K562 (cell line): ENCODE data around the gene SNRNP48. TPM values are rescaled to one million over a fixed set of nuclear protein-coding genes. Genes with fewer than 3 reads are reported as not detected.

Experiments
- ATAC-seq: fragments of 200-7000 bp; cut with Tn5 transposase; 3 replicates; pipeline ENCODE4 v1.9.1; 2020; ENCODE audit warnings: moderate library complexity
- BruUV-seq: library from RNA; stranded (reverse); fragments of 400-500 nt; replicated peaks from 2 replicates; lab custom pipeline; 2021; lab: Mats Ljungman, UMichigan
- CTCF ChIA-PET: fragments of 300-600 bp; formaldehyde crosslinking; extraction: SDS; loops from one replicate; lab custom pipeline; 2021; ENCODE audit warnings: low intra/inter-chr PET ratio; lab: Yijun Ruan, JAX
- POLR2A ChIA-PET: fragments of 300-600, 350-650 bp; sonication (Branson Sonifier 250); formaldehyde crosslinking; extraction: SDS; loops from one replicate; lab custom pipeline; 2021; ENCODE audit warnings: antibody characterized with exemption, inconsistent platforms; lab: Yijun Ruan, JAX
- DNase-seq, 4 experiments: peaks; one replicate each; pipeline versions ENCODE4 v3.0.0 to v3.0.0-alpha.2; 2011 to 2018; ENCODE audit warnings: low spot score in 3 of 4, mixed read lengths in 3 of 4; ENCODE audit errors: extremely low read depth in 1 of 4
- FAIRE-seq: peaks from 2 replicates; lab custom pipeline; 2011; peaks lifted over from hg19 to GRCh38; lab: Jason Lieb, UNC
- H2AFZ ChIP-seq: 2 replicates; pipeline ENCODE4 v1.6.0; 2011; ENCODE audit warnings: low read depth, low read length, control low read depth, inconsistent platforms
- H3K27ac ChIP-seq: fragments of 200-600 bp; 3 replicates; pipeline ENCODE4 v1.8.0; 2011; ENCODE audit warnings: low read depth, mild to moderate bottlenecking, control low read depth, inconsistent platforms, low read length, moderate library complexity, mixed read lengths; ENCODE audit errors: extremely low read depth
- H3K27me3 ChIP-seq, 2 experiments: fragments of 300-600 bp in 1 of 2; 2 replicates in 1 of 2; 3 replicates in 1 of 2; pipeline versions ENCODE4 v1.6.0 to v1.8.0; 2011; ENCODE audit warnings: inconsistent platforms in 2 of 2, low read length in 2 of 2, mild to moderate bottlenecking in 1 of 2, mixed read lengths in 1 of 2, moderate library complexity in 1 of 2; ENCODE audit not compliant: control insufficient read depth in 2 of 2, insufficient read depth in 2 of 2
- H3K36me3 ChIP-seq: fragments of 300-600 bp; 3 replicates; pipeline ENCODE4 v1.8.0; 2011; ENCODE audit warnings: mild to moderate bottlenecking, low read length, inconsistent platforms; ENCODE audit not compliant: control insufficient read depth, insufficient read depth
- H3K4me1 ChIP-seq, 2 experiments: fragments of 200-600 bp in 1 of 2; replicated peaks in 1 of 2; 2 replicates in 1 of 2; 3 replicates in 1 of 2; pipeline versions ENCODE4 v1.5.1 to v1.8.0; 2011; ENCODE audit warnings: inconsistent platforms in 2 of 2, low read length in 2 of 2, mild to moderate bottlenecking in 1 of 2, mixed read lengths in 1 of 2, moderate library complexity in 1 of 2; ENCODE audit not compliant: control insufficient read depth in 2 of 2, insufficient read depth in 2 of 2
- H3K4me2 ChIP-seq: 2 replicates; pipeline ENCODE4 v1.6.1; 2011; ENCODE audit warnings: low read length, control low read depth, inconsistent platforms, mixed read lengths; ENCODE audit not compliant: insufficient read depth
- H3K4me3 ChIP-seq: fragments of 200-600 bp; sonication (generic), shearing (Covaris generic); 2 replicates; pipeline ENCODE4 v1.5.1; 2016; ENCODE audit warnings: control low read depth, inconsistent platforms
- H3K79me2 ChIP-seq: fragments of 200-600 bp; 3 replicates; pipeline ENCODE4 v1.8.0; 2011; ENCODE audit warnings: low read length, inconsistent platforms; ENCODE audit not compliant: control insufficient read depth, insufficient read depth
- H3K9ac ChIP-seq, 2 experiments: 2 replicates each; pipeline versions ENCODE4 v1.6.0 to v1.6.1; 2011; ENCODE audit warnings: low read depth in 2 of 2, low read length in 2 of 2, control low read depth in 1 of 2, inconsistent platforms in 1 of 2, mild to moderate bottlenecking in 1 of 2, mixed read lengths in 1 of 2; ENCODE audit not compliant: insufficient read depth in 1 of 2
- H3K9me1 ChIP-seq: one replicate; pipeline ENCODE4 v1.6.0; 2011; ENCODE audit warnings: inconsistent platforms, mild to moderate bottlenecking, low read length, moderate library complexity; ENCODE audit not compliant: control insufficient read depth, insufficient read depth
- H3K9me3 ChIP-seq: replicated peaks from 2 replicates; pipeline ENCODE4 v1.5.1; 2011; ENCODE audit warnings: low read depth, low read length, inconsistent platforms; ENCODE audit not compliant: control insufficient read depth, insufficient read depth
- H4K20me1 ChIP-seq: replicated peaks from 2 replicates; pipeline ENCODE4 v1.6.1; 2011; ENCODE audit warnings: low read length, inconsistent platforms, mixed read lengths; ENCODE audit not compliant: control insufficient read depth, insufficient read depth
- CEBPB ChIP-seq: fragments of 450-650 bp; IDR thresholded peaks from 2 replicates; pipeline ENCODE4 v1.6.1; 2016; ENCODE audit warnings: missing genetic modification characterization, missing compliant biosample characterization
- FUS ChIP-seq: fragments of 200-400 bp; formaldehyde crosslinking; optimal IDR thresholded peaks from 2 replicates; pipeline ENCODE3; 2017; ENCODE audit warnings: low read depth, low read length
- GABPA ChIP-seq: fragments of 200-800 bp; sonication (Bioruptor generic); conservative IDR thresholded peaks from 2 replicates; pipeline ENCODE4 v1.6.1; 2016; ENCODE audit warnings: low read depth, missing genetic modification characterization, missing compliant biosample characterization
- OTX1 ChIP-seq: fragments of 450-650 bp; formaldehyde crosslinking; IDR thresholded peaks from 2 replicates; pipeline ENCODE4 v1.4.0; 2022; ENCODE audit warnings: mild to moderate bottlenecking
- POLR2B ChIP-seq: fragments of 450-650 bp; IDR thresholded peaks from 2 replicates; pipeline ENCODE4 v1.6.1; 2018; ENCODE audit warnings: low read depth; ENCODE audit not compliant: partially characterized antibody
- SIX5 ChIP-seq, 2 experiments: IDR thresholded peaks; 2 replicates each; pipeline ENCODE4 v1.6.1; 2011; ENCODE audit warnings: low read length in 2 of 2, borderline replicate concordance in 1 of 2, low read depth in 1 of 2, mild to moderate bottlenecking in 1 of 2, moderate library complexity in 1 of 2; ENCODE audit not compliant: insufficient read depth in 1 of 2
- SPI1 ChIP-seq: IDR thresholded peaks from 2 replicates; pipeline ENCODE4 v1.6.1; 2011; ENCODE audit warnings: low read depth, low read length, control low read depth, borderline replicate concordance
- ZNF589 ChIP-seq: fragments of 200-800 bp; sonication (Bioruptor generic); IDR thresholded peaks from 2 replicates; pipeline ENCODE4 v1.6.1; 2016; ENCODE audit warnings: low read depth, missing genetic modification characterization, missing compliant biosample characterization
- ZNF644 ChIP-seq: fragments of 200-800 bp; sonication (Bioruptor generic); IDR thresholded peaks from 2 replicates; pipeline ENCODE4 v1.6.1; 2016; ENCODE audit warnings: low read depth, missing genetic modification characterization, missing compliant biosample characterization
- WGBS: fragments of 100-300 bp; shearing (Covaris generic); methylation state at CpG from one replicate; pipeline ENCODE4 v1.1.6; 2016; ENCODE audit warnings: low coverage, mixed read lengths; ENCODE audit not compliant: insufficient coverage; ENCODE audit errors: missing lambda C conversion rate; 5-methylcytosine and 5-hydroxymethylcytosine counted together
- in situ Hi-C: fragments of 300-500 bp; cut with MboI; formaldehyde crosslinking; loops from 4 replicates; pipeline ENCODE4 v1.15.0; 2018; ENCODE audit warnings: inconsistent platforms, mixed read lengths
- intact Hi-C: fragments of 100-400 bp; cut with micrococcal nuclease; formaldehyde crosslinking; loops from 2 replicates; pipeline ENCODE4 v1.14.2; 2022
- polyA plus RNA-seq, 8 experiments: library from polyadenylated mRNA; depleted of rRNA in 4 of 8; stranded (reverse) in 5 of 8; unstranded in 3 of 8; fragments of >200 nt; fragmentation: Nextera tagmentation in 2 of 8; fragmentation: Illumina TruSeq in 1 of 8; extraction: Ambion mirVana in 2 of 8; extraction: Trizol in 1 of 8; gene quantifications; 2 replicates each; pipeline versions ENCODE4 v1.2.1 to v1.2.3, GENCODE V29; 2011 to 2014; ENCODE audit warnings: inconsistent platforms in 1 of 8, missing spikeins in 1 of 8
- total RNA-seq, 7 experiments: library from RNA; depleted of rRNA in 6 of 7; stranded (reverse); fragments of >200 nt in 6 of 7; fragmentation: Illumina TruSeq in 2 of 7; extraction: Trizol in 2 of 7; gene quantifications; 2 replicates each; pipeline versions ENCODE4 v1.2.1 to v1.2.3, GENCODE V29; 2011 to 2021; ENCODE audit warnings: low replicate concordance in 1 of 7
- TF ChIP-seq, protein P1 (sequence below): fragments of 250-450 bp; sonication (Bioruptor Pico); IDR thresholded peaks from 2 replicates; pipeline ENCODE4 v1.6.1; 2021; ENCODE audit warnings: mild to moderate bottlenecking
- TF ChIP-seq, protein P2 (sequence below): fragments of 450-650 bp; IDR thresholded peaks from 2 replicates; pipeline ENCODE4 v1.6.1; 2018; ENCODE audit not compliant: partially characterized antibody

SNRNP48 gene
- total and polyA plus RNA-seq, 9 of the 15 experiments (the other 6 are each of a cell fraction or from before 2014, with no cell fraction given): 6.2 to 32.9 (median 18.6) TPM

DNA sequence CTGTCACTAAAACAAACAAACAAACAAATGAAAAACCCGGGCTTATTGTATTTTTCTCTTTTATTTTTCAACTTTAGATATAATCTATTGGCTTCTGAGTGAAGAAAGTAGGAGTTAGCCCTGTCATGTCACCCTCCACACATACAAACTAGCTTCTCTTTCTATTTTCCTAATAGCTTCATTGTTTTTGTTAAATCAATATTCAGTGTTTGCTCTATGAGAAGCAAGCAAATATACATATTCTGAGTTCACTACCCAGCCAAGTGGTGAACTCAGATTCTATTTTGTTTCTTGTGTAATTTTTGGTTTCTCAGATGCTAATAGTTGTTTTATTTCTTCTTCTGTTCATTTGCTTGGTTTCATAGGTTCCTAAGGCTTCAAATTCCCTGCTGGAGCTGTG is 66.4 kb downstream of the SNRNP48 start:
- intact Hi-C loops (no loop called here), in situ Hi-C loops (no loop called here)
- H3K4me2 ChIP-seq: no peak overlapping the region
- no peaks in the 10 kb centered on the region for H3K79me2 ChIP-seq
- CTCF ChIA-PET: no interaction called here
- no peak overlapping the region for H3K9ac ChIP-seq
- no peaks in the 10 kb centered on the region for H3K36me3 ChIP-seq
- DNase-seq: no peak
- POLR2A ChIA-PET: interaction anchor here (0.9 to 1.6 kb wide), 2 partner anchors 12 to 23 kb away, joined by 6 read pairs; no protein-coding TSS in a partner anchor
- ATAC-seq: no peak
- H4K20me1 ChIP-seq: no peaks in the 10 kb centered on the region
- peaks cover 27 to 62% of the 10 kb centered on the region in 2 experiments for H3K27me3 ChIP-seq
- H3K9me3 ChIP-seq: no peaks in the 10 kb centered on the region
- 0% methylated on average over 1 of the region's 1 CpG for WGBS
- H3K9me1 ChIP-seq: no peaks in the 10 kb centered on the region
- no TSS peak for BruUV-seq
- H3K27ac ChIP-seq: no peak overlapping the region
- no peak overlapping the region for H3K4me3 ChIP-seq
- no peaks in the 10 kb centered on the region for H3K4me1 ChIP-seq
- TF ChIP-seq, protein P1, sequence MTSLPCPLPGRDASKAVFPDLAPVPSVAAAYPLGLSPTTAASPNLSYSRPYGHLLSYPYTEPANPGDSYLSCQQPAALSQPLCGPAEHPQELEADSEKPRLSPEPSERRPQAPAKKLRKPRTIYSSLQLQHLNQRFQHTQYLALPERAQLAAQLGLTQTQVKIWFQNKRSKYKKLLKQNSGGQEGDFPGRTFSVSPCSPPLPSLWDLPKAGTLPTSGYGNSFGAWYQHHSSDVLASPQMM (CRISPR knock-in tag): no peak
- TF ChIP-seq, protein P2, sequence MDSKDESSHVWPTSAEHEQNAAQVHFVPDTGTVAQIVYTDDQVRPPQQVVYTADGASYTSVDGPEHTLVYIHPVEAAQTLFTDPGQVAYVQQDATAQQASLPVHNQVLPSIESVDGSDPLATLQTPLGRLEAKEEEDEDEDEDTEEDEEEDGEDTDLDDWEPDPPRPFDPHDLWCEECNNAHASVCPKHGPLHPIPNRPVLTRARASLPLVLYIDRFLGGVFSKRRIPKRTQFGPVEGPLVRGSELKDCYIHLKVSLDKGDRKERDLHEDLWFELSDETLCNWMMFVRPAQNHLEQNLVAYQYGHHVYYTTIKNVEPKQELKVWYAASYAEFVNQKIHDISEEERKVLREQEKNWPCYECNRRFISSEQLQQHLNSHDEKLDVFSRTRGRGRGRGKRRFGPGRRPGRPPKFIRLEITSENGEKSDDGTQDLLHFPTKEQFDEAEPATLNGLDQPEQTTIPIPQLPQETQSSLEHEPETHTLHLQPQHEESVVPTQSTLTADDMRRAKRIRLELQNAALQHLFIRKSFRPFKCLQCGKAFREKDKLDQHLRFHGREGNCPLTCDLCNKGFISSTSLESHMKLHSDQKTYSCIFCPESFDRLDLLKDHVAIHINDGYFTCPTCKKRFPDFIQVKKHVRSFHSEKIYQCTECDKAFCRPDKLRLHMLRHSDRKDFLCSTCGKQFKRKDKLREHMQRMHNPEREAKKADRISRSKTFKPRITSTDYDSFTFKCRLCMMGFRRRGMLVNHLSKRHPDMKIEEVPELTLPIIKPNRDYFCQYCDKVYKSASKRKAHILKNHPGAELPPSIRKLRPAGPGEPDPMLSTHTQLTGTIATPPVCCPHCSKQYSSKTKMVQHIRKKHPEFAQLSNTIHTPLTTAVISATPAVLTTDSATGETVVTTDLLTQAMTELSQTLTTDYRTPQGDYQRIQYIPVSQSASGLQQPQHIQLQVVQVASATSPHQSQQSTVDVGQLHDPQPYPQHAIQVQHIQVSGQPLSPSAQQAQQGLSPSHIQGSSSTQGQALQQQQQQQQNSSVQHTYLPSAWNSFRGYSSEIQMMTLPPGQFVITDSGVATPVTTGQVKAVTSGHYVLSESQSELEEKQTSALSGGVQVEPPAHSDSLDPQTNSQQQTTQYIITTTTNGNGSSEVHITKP: no peak
- no peak for TF ChIP-seq ZNF644
- TF ChIP-seq POLR2B: no peak
- TF ChIP-seq OTX1 (CRISPR knock-in tag): no peak
- no peak for TF ChIP-seq FUS
- no peak for TF ChIP-seq CEBPB (tag)
- TF ChIP-seq SIX5 (IDR thresholded peaks at IDR 0.05; ENCODE audit: borderline replicate concordance in 1 of 2, insufficient read depth in 1 of 2, low read depth in 1 of 2, low read length in 2 of 2): no peak
- TF ChIP-seq GABPA (tag): no peak
- TF ChIP-seq SPI1: no peak
- no peak for TF ChIP-seq ZNF589 (CRISPR knock-in tag)
- TF ChIP-seq, all 486 proteins: peak for 0
- no peak for FAIRE-seq
- H2AFZ ChIP-seq: no peak overlapping the region
